Skeletal muscle tissue (tissue), 4 donors: ENCODE results near the gene TCP11L2. TPM values are rescaled to one million over a fixed set of nuclear protein-coding genes. Genes with fewer than 3 reads are reported as not detected.
A peak's percentile ranks its signal among the peaks of the same experiment; 100 is the strongest.

ENCODE experiments used
- H3K27ac ChIP-seq: one replicate; pipeline ENCODE4 v1.7.0; 2013; ENCODE audit warnings: mild to moderate bottlenecking, low read depth, low read length, inconsistent platforms
- H3K27me3 ChIP-seq, 3 donors: one replicate each; pipeline ENCODE4 v1.7.0; 2013; ENCODE audit warnings: low read length in 3 of 3; ENCODE audit not compliant: control insufficient read depth in 3 of 3, insufficient read depth in 3 of 3
- H3K36me3 ChIP-seq, 3 donors: one replicate each; pipeline ENCODE4 v1.7.0; 2013; ENCODE audit warnings: low read length in 3 of 3; ENCODE audit not compliant: control insufficient read depth in 3 of 3, insufficient read depth in 3 of 3
- H3K4me1 ChIP-seq, 3 donors: one replicate each; pipeline ENCODE4 v1.7.0; 2013; ENCODE audit warnings: low read length in 3 of 3, mild to moderate bottlenecking in 3 of 3; ENCODE audit not compliant: control insufficient read depth in 3 of 3, insufficient read depth in 3 of 3
- H3K4me3 ChIP-seq, 3 donors: one replicate each; pipeline ENCODE4 v1.7.0; 2013; ENCODE audit warnings: low read length in 3 of 3
- H3K9ac ChIP-seq, 3 donors: one replicate each; pipeline ENCODE4 v1.7.0; 2013; ENCODE audit warnings: low read length in 3 of 3, mild to moderate bottlenecking in 3 of 3, moderate library complexity in 2 of 3, low read depth in 1 of 3
- H3K9me3 ChIP-seq, 3 donors: one replicate each; pipeline ENCODE4 v1.7.0; 2013; ENCODE audit warnings: low read length in 3 of 3; ENCODE audit not compliant: control insufficient read depth in 3 of 3
- total RNA-seq: library from RNA; depleted of rRNA; stranded (reverse); fragments of >200 nt; gene quantifications from one replicate; pipeline ENCODE4 v1.2.3, GENCODE V29; 2014
- donor health status: Osteomylitis.

Gene TCP11L2
- total RNA-seq, 1 donor from 2014 or later, result 50.6 TPM

DNA sequence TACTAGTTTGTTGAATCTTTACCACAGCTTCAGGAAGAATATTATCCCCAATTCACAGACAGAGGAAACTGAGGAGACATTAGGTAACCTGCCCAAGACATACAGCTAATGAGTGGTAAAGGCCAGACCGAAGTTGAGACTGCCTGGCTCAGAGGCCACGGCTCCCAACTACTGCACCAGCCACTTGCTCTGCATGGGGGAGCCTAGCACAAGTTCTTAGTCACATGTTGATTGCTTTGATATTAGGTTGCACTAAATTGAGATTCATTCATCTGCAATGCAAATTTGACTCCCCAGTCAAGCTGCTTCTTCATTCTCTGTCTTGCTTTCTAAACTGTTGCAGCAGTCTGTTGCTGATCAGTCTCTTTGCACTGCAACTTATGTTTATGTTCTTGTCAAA, 29.1 kb downstream of the TCP11L2 start:
- no peaks in the 10 kb centered on the region for H3K9me3 ChIP-seq
- no peak overlapping the region for H3K27ac ChIP-seq
- no peaks in the 10 kb centered on the region for H3K27me3 ChIP-seq
- H3K36me3 ChIP-seq, result peaks cover 0 to 27% (median 5%) of the 10 kb centered on the region in 3 donors
- H3K9ac ChIP-seq, result no peak overlapping the region
- no peak overlapping the region for H3K4me3 ChIP-seq
- H3K4me1 ChIP-seq, result peaks cover 13 to 35% (median 25%) of the 10 kb centered on the region in 3 donors

DNA sequence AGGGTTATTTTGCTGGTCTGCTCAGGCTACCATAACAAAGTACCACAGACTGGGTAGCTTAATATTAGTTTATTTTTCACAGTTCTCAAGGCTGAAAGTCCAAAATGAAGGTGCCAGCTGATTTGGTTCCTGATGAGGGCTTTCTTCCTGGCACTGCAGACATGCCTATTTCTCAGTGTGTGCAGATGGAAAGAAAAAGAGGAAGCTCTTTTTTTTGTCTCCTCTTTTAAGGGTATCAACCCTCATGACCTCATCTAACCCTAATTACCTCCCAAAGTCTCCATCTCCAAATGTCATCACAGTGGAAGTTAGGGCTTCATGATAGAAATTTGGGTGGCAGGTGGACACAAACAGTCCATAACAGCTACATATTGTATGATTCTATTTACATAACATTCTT, 30.0 kb downstream of the TCP11L2 start:
- Histone ChIP-seq H3K9ac (no peak overlapping the region), H3K4me1 (peaks cover 17 to 28% (median 21%) of the 10 kb centered on the region in 3 donors), H3K27ac (no peak overlapping the region), H3K9me3 (no peaks in the 10 kb centered on the region), H3K4me3 (no peak overlapping the region), H3K27me3 (no peaks in the 10 kb centered on the region), H3K36me3 (peaks cover 0 to 35% (median 5%) of the 10 kb centered on the region in 3 donors)

DNA sequence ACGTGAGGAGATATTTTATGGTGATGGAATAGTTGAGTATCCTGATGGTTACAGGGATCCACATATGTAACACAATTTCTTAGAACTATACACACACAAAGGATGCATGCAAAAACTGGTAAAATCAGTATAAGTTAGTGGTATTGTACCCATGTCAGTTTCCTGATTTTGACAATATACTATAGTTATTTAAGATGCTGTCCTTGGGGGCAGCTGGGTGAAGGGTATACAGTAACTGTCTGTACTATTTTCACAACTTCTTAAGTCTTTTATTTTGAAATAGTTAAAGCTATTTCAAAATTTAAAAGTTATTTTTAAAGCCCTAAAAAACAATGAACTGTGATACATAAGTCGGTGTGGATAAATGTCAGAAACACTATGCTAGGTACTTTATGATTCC, 30.5 kb downstream of the TCP11L2 start:
- no peak overlapping the region for H3K9ac ChIP-seq
- H3K9me3 ChIP-seq, result no peaks in the 10 kb centered on the region
- no peak overlapping the region for H3K27ac ChIP-seq
- peaks cover 0 to 37% (median 5%) of the 10 kb centered on the region in 3 donors for H3K36me3 ChIP-seq
- no peak overlapping the region for H3K4me3 ChIP-seq
- H3K27me3 ChIP-seq, result no peaks in the 10 kb centered on the region
- peaks cover 17 to 28% (median 21%) of the 10 kb centered on the region in 3 donors for H3K4me1 ChIP-seq

DNA sequence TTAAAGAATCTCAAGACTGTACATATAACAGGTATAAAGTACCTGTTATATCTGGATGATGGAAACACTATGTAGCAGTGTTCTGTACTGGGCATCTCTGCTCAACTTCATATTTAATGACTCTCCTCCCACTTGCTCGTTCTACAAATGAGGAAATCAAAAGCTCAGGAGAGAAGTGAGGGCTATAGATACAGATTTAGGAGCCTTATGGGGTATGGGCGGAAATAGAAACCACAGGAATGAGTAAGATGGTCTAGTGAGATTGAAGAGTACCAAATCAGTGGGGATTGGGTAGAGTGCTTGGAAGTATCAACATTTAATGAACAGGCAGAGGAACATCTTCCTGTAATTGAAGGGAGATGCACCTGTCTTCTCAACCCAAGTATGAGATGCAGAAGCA, 31.2 kb downstream of the TCP11L2 start:
- Histone ChIP-seq H3K36me3 (peaks cover 0 to 38% (median 5%) of the 10 kb centered on the region in 3 donors), H3K27me3 (no peaks in the 10 kb centered on the region), H3K9ac (no peak overlapping the region), H3K4me1 (peaks cover 17 to 25% (median 19%) of the 10 kb centered on the region in 3 donors), H3K4me3 (no peak overlapping the region), H3K27ac (no peak overlapping the region), H3K9me3 (no peaks in the 10 kb centered on the region)

DNA sequence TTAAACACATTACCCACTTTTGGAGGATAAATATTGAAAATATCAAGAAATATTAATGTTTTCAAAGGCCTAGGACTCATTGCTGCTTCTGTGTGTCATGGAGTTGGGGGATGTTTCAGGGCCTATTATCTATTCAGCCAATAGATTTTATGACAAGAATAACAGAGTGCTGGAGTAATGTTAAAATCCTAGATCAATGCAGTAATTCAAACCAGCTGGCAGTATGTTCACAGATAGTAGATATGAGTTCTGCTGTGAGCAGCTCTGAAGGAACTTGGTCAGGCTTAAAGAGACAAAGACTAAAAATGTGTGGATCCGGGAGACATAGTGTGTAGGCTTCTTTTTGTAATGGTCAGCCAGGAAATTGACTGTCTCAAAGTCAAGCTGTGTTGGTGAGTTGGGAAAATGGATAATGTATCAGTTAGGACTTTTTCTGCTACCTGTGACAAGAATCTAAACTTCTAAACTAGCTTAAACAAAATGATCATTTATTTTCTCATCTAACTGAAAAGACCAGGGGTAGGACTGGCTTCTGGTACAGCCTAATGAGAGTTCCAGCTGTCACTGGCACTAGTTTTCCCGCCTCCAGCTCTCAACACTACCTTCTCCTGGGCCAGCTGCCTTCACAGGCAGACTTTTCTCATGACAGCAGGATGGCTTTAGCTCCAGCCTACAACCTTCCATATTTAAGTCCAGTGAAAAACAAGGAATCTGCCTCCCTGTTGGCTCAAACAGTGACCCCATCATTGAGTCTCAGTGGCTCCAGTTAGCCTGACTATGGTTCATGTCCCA, 38.7 kb downstream of the TCP11L2 start:
- Histone ChIP-seq H3K4me3 (no peak overlapping the region), H3K9ac (peak overlapping the region in 2 of 3 donors; percentile 10 to 47), H3K27ac (peak overlapping the region; percentile 66), H3K4me1 (peaks cover 20 to 43% (median 30%) of the 10 kb centered on the region in 3 donors), H3K36me3 (peaks cover 0 to 13% (median 2%) of the 10 kb centered on the region in 3 donors), H3K27me3 (no peaks in the 10 kb centered on the region), H3K9me3 (no peaks in the 10 kb centered on the region)

DNA sequence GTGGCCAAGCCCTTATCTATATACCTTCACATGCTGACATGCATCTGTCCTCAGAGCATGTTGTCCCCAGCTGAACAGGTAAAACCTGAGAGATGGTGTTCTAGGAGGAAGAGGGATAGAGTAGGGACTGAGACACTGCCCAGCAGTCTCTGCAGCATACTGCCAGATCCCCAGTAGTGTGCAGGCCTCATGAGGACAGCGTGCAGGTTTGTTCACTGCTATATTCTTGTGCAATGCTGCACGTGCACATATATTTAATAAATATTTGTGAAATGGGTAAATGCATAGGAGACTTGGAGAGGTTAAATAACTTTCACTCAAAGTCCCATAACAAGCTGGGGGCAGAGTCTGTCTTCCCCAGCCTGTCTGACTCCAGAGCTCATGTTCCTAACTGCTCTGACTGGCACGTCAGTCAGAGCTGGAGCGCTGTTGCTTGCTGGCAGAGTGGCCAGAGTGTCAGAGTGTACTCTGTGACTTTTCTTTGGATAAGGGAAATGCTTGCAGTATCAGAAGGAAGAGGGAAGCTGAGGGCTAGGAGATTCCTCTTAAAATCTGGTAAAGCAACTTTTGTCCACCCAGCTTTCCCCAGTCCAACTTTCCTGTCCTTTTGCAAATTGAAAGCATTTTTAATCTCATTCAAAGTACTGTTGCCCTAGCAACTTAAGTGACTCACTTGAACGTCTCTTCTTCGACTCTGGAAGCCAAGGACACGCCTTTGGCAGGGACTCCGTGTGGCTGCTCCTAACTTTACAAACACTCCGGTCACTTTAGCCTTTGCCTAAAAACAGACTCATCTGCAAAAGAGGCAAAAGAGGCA, 40.1 kb downstream of the TCP11L2 start:
- Histone ChIP-seq H3K4me3 (peak overlapping the region in 2 of 3 donors; percentile 33 to 59), H3K27ac (peak overlapping the region; percentile 66), H3K36me3 (peaks cover 0 to 11% (median 5%) of the 10 kb centered on the region in 3 donors), H3K27me3 (no peaks in the 10 kb centered on the region), H3K9ac (peak overlapping the region; percentile 25 to 44 (median 28)), H3K9me3 (no peaks in the 10 kb centered on the region), H3K4me1 (peaks cover 20 to 39% (median 30%) of the 10 kb centered on the region in 3 donors)

DNA sequence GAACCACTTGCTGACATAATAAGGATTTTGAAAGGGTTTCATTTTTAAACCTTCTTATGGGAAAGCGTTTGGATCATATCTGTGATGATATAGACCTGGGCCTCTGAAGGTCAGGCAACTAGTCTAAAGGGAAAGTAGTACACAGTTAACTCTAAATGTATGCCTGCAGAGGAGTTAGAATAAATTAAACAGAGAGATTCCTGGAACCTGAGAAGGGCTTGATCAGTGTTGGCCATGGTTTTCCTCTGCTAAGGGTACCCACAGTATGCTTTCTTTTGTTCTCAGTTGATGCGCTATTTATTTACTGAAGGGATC, 40.6 kb downstream of the TCP11L2 start:
- no peaks in the 10 kb centered on the region for H3K27me3 ChIP-seq
- no peaks in the 10 kb centered on the region for H3K9me3 ChIP-seq
- peak overlapping the region in 2 of 3 donors; percentile 33 to 59 for H3K4me3 ChIP-seq
- peak overlapping the region; percentile 25 to 44 (median 28) for H3K9ac ChIP-seq
- H3K36me3 ChIP-seq, result peaks cover 0 to 9% (median 5%) of the 10 kb centered on the region in 3 donors
- peaks cover 20 to 39% (median 30%) of the 10 kb centered on the region in 3 donors for H3K4me1 ChIP-seq
- H3K27ac ChIP-seq, result peak overlapping the region; percentile 66

DNA sequence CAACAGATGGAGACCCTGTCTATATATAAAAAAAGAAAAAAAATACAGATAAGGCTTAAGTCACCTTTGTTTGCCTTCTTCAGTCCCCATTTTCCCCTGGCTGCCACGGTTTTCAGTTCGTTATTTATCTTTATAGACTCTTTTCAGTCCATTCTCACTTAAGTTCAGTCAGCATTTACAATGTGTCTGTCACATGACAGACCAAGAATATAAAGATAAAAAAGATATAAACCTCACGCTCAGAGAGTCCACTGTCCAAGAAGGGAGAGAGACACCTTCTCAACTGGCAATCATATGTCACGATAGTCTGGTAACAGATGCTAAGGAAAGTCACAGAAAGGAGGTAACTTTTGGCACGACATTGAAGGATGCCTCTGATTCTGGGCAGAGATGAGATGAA, 41.6 kb downstream of the TCP11L2 start:
- H3K27me3 ChIP-seq, result no peaks in the 10 kb centered on the region
- no peak overlapping the region for H3K9ac ChIP-seq
- H3K4me1 ChIP-seq, result peaks cover 20 to 39% (median 30%) of the 10 kb centered on the region in 3 donors
- no peaks in the 10 kb centered on the region for H3K9me3 ChIP-seq
- peaks cover 0 to 10% (median 5%) of the 10 kb centered on the region in 3 donors for H3K36me3 ChIP-seq
- H3K4me3 ChIP-seq, result no peak overlapping the region
- no peak overlapping the region for H3K27ac ChIP-seq

DNA sequence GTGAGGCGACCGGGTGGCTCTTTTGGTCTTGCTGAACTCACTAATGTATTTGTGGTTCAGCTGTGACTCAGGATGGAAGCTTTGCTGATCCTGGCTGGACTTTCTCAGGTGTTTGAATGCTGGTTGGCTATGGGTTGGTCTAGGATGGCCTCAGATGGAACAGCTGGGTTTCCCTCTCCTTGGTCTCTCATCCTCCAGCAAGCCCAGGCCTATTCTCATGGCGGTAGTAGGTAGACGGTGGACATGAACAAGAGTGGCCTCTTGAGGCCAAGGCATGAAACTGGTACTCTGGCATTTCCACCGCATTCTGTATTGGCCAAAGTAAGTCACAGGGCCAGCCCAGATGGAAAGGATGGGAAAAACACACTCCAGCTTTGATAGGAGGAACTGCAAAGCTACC, 43.2 kb downstream of the TCP11L2 start:
- peaks cover 20 to 38% (median 29%) of the 10 kb centered on the region in 3 donors for H3K4me1 ChIP-seq
- no peaks in the 10 kb centered on the region for H3K27me3 ChIP-seq
- H3K36me3 ChIP-seq, result peaks cover 0 to 10% (median 5%) of the 10 kb centered on the region in 3 donors
- H3K4me3 ChIP-seq, result no peak overlapping the region
- no peak overlapping the region for H3K9ac ChIP-seq
- H3K27ac ChIP-seq, result no peak overlapping the region
- no peaks in the 10 kb centered on the region for H3K9me3 ChIP-seq

DNA sequence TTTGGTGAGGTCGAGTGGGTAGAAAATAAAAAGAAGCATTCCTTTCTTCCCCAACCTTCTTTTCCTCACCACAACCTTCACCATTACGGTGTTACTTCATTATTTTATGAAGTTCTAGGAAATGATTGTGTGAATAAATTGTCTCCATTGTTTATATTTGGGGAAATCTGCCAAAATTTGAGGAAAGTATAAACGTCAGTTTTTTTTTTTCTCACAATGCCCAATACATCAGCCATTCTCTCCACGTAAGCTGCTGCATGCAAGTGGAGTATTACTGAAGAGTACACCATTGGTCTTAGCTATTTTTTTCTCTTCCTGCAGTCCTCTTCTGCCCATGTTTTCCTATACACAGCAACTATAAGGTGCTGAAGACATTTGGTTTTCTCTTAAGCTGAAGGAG, 45.9 kb downstream of the TCP11L2 start:
- Histone ChIP-seq H3K9ac (no peak overlapping the region), H3K36me3 (peaks cover 0 to 10% (median 5%) of the 10 kb centered on the region in 3 donors), H3K4me3 (no peak overlapping the region), H3K9me3 (no peaks in the 10 kb centered on the region), H3K27ac (no peak overlapping the region), H3K4me1 (peaks cover 0 to 11% (median 6%) of the 10 kb centered on the region in 3 donors), H3K27me3 (no peaks in the 10 kb centered on the region)
